Measurements from ENCODE around the gene RGS9BP. TPM values are rescaled to one million over a fixed set of nuclear protein-coding genes. Genes with fewer than 3 reads are reported as not detected.

The RGS9BP gene, protein sequence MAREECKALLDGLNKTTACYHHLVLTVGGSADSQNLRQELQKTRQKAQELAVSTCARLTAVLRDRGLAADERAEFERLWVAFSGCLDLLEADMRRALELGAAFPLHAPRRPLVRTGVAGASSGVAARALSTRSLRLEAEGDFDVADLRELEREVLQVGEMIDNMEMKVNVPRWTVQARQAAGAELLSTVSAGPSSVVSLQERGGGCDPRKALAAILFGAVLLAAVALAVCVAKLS
- 0.28 TPM for polyA plus RNA-seq (2012; ENCODE audit: insufficient read length, low read depth)

DNA sequence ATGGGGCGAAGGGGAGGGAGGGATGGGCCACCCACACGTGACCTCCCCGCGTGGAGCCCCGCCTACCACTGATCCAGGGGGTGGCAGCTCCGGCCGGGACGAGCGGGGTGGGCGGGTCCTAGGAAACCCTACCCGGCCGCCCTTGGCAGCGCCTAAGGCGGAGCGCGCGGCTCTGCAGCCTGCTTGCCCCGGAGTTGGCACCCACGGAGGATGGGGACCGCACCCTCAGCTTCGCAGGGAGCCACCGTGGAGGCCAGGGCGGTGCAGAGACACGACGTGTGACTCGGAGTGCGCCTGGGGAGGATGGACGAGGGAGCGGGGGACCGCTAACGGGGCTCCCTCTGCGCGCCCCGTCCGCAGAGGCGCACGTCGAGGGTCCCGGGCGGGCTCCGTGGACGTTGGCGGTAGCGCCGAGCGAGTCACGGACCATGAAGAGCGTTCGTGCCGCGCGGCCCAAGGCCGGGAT is at the start of gene RGS9BP:
TSS of gene RGS9BP (plus strand) at position 129 of the 466 bp plus-strand sequence. CDS start 416 bp downstream, outside the sequence.
- TF ChIP-seq FOXP2 (optimal IDR thresholded peaks at IDR 0.05; ENCODE audit: borderline replicate concordance, extremely low read depth, extremely low read length, insufficient read depth): peak; percentile 8
- TF ChIP-seq, protein P1, sequence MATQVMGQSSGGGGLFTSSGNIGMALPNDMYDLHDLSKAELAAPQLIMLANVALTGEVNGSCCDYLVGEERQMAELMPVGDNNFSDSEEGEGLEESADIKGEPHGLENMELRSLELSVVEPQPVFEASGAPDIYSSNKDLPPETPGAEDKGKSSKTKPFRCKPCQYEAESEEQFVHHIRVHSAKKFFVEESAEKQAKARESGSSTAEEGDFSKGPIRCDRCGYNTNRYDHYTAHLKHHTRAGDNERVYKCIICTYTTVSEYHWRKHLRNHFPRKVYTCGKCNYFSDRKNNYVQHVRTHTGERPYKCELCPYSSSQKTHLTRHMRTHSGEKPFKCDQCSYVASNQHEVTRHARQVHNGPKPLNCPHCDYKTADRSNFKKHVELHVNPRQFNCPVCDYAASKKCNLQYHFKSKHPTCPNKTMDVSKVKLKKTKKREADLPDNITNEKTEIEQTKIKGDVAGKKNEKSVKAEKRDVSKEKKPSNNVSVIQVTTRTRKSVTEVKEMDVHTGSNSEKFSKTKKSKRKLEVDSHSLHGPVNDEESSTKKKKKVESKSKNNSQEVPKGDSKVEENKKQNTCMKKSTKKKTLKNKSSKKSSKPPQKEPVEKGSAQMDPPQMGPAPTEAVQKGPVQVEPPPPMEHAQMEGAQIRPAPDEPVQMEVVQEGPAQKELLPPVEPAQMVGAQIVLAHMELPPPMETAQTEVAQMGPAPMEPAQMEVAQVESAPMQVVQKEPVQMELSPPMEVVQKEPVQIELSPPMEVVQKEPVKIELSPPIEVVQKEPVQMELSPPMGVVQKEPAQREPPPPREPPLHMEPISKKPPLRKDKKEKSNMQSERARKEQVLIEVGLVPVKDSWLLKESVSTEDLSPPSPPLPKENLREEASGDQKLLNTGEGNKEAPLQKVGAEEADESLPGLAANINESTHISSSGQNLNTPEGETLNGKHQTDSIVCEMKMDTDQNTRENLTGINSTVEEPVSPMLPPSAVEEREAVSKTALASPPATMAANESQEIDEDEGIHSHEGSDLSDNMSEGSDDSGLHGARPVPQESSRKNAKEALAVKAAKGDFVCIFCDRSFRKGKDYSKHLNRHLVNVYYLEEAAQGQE (IDR thresholded peaks at IDR 0.05; ENCODE audit: insufficient read depth in 1 of 2, low read depth in 2 of 2, low read length in 2 of 2): no peak

DNA sequence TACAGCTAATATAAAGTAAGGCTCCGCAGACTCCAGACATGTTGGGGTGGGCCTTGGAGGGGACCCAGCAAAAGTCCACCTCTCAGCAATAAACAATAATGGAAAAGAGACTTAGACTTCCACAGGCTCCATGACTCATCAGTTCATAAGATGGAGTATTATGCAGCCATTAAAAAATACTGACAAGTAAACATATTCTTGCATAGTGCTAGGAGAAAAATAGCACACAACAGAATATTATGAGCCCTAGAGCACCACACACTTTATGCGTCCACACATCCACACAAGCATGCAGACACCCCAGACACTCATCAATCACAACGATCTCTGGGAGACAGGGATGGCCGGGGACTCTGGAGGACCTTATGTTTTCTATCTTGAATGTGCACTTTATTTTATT is 48.7 kb upstream of the RGS9BP start:
- TF ChIP-seq, protein P1 (IDR thresholded peaks at IDR 0.05; ENCODE audit: insufficient read depth in 1 of 2, low read depth in 2 of 2, low read length in 2 of 2): no peak

DNA sequence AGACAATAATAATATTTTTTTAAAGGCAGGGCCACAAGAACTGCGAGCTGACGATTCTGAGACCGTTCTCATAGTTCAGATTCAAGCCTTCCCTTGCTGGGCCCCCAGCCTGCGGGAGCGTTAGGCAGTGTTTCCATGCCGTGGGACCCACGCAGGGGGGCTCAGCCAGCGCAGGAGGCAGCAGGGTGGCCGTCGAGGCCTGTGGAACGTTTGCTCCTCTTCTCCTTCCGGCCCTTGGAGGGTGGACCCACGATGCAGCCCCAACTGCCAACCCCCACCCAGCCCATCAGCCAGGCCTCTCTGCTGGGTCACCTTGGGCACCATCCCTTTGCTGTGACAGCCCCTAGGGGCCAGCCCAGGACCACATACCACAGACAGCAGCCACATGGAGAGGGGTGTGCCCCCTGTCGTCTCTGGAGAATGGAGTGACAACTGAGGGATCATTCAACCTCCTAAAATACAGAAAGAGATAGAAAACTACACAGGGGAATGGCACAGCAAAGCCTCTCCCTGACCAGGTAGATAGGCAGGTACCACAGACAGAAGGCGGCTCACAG is 47.9 kb upstream of the RGS9BP start:
- no peak for TF ChIP-seq SIN3A (IDR thresholded peaks at IDR 0.05; ENCODE audit: borderline replicate concordance, insufficient read depth, low read length)
- no peak for TF ChIP-seq POLR2AphosphoS5 (IDR thresholded peaks at IDR 0.05; ENCODE audit: low read depth, low read length)
- no peak for TF ChIP-seq TAF1 (IDR thresholded peaks at IDR 0.05; ENCODE audit: borderline replicate concordance, insufficient read depth, low read length)
- TF ChIP-seq, protein P1 (IDR thresholded peaks at IDR 0.05; ENCODE audit: insufficient read depth in 1 of 2, low read depth in 2 of 2, low read length in 2 of 2): no peak
- TF ChIP-seq FOXP2 (optimal IDR thresholded peaks at IDR 0.05; ENCODE audit: borderline replicate concordance, extremely low read depth, extremely low read length, insufficient read depth): no peak

DNA sequence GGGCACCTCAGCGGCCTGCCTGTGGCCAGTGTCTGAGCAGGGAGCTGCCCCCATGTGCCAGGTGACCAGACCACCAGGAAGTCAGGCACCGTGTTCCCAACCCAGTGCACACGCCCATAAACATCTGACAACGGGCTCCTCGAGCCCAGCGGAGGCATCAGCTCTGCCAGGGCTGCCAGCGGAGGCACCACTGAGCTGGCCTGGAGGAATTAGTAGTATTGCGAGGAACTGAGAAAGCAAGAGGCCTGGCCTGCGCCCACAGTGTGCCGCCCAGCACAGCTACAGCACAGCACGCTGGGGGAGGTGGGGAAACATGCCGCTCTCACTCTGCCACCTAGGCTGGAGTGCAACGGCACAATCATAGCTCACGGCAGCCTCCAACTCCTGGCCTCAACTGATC is 45.3 kb upstream of the RGS9BP start:
- no peak for TF ChIP-seq TAF1 (IDR thresholded peaks at IDR 0.05; ENCODE audit: borderline replicate concordance, insufficient read depth, low read length)
- TF ChIP-seq SIN3A (IDR thresholded peaks at IDR 0.05; ENCODE audit: borderline replicate concordance, insufficient read depth, low read length): no peak
- no peak for TF ChIP-seq FOXP2 (optimal IDR thresholded peaks at IDR 0.05; ENCODE audit: borderline replicate concordance, extremely low read depth, extremely low read length, insufficient read depth)
- TF ChIP-seq, protein P1 (IDR thresholded peaks at IDR 0.05; ENCODE audit: insufficient read depth in 1 of 2, low read depth in 2 of 2, low read length in 2 of 2): no peak
- no peak for TF ChIP-seq POLR2AphosphoS5 (IDR thresholded peaks at IDR 0.05; ENCODE audit: low read depth, low read length)

DNA sequence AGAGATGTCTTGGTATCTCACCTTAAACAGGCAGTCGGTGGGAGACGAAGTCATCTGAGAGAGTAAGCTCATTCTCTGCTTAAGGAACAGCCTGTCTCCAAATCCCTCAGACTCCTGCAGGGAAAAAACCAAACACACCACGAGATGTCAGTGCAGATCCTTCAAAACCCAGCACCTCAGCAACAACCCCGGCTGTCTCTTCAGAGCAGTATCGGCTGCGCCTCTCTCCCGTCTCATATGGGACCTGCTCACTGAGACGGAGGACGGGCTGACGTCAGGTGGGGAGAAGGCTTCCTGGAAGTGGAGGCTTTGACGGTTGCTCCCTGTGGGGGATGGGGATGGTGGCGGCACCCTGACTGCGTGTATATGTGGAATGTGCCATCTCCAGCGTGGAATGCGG is 44.3 kb upstream of the RGS9BP start:
- TF ChIP-seq, protein P1 (IDR thresholded peaks at IDR 0.05; ENCODE audit: insufficient read depth in 1 of 2, low read depth in 2 of 2, low read length in 2 of 2): no peak
- TF ChIP-seq TAF1 (IDR thresholded peaks at IDR 0.05; ENCODE audit: borderline replicate concordance, insufficient read depth, low read length) (no peak), POLR2AphosphoS5 (IDR thresholded peaks at IDR 0.05; ENCODE audit: low read depth, low read length) (no peak), SIN3A (IDR thresholded peaks at IDR 0.05; ENCODE audit: borderline replicate concordance, insufficient read depth, low read length) (no peak), FOXP2 (optimal IDR thresholded peaks at IDR 0.05; ENCODE audit: borderline replicate concordance, extremely low read depth, extremely low read length, insufficient read depth) (no peak)
